Epithelial cell of esophagus (primary cell): ENCODE data around the gene OVCA2.

Source experiments
- DNase-seq: peaks from one replicate; pipeline ENCODE4 v3.0.0; 2010; ENCODE audit warnings: low read depth
- H3K4me3 ChIP-seq: 2 replicates; pipeline ENCODE4 v1.5.1; 2011; ENCODE audit warnings: mild to moderate bottlenecking, low read length, control low read depth
- TF ChIP-seq, protein P1 (sequence below): IDR thresholded peaks from 2 replicates; pipeline ENCODE4 v1.5.1; 2011; ENCODE audit warnings: low read depth, mild to moderate bottlenecking, low read length, control low read depth, inconsistent platforms; ENCODE audit not compliant: insufficient read depth; ENCODE audit errors: missing control alignments

The OVCA2 gene

DNA sequence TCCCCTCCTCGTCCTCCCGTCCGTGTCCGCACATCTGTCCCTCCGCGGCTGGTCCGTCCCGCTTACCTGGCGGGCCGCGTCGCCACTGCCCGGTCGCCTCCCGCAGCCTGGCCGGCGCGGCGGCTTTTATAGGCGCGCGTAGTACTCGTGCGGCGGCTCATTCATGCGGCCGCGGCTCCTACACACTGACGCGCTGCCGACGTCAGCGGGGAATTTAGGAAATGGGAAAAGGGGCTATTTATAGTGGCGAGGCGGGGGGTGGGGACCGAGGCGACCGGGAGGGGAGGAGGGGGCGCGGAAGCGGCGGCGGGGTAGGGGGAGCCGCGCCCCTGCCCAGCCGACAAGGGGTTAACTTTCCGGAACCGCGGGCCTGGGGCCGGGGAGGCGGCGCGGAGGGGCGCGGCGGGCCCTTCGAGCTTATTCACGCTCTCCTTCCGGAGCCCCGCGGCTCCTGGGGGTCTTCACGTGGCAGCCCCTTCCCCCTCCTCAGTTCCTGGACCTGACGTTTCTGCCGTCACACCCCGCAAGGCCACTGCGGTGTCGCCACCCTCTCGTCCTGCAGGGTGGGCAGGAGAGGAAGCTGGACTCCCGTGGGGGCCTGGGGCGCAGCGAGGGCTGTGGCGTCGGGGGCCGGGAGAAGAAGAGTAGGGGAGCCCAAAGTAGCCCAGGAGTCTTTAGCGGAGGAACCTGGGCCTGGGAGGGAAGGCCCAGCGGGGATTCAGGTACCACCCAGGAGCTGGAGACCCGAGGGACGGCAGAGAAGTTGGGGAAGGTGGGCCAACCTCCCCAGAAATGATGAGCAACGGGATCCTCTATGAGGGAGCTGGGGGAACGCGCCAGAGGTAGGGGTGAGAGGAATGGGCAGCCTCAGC, 9.5 kb downstream of the OVCA2 start:
- TF ChIP-seq, protein P1, sequence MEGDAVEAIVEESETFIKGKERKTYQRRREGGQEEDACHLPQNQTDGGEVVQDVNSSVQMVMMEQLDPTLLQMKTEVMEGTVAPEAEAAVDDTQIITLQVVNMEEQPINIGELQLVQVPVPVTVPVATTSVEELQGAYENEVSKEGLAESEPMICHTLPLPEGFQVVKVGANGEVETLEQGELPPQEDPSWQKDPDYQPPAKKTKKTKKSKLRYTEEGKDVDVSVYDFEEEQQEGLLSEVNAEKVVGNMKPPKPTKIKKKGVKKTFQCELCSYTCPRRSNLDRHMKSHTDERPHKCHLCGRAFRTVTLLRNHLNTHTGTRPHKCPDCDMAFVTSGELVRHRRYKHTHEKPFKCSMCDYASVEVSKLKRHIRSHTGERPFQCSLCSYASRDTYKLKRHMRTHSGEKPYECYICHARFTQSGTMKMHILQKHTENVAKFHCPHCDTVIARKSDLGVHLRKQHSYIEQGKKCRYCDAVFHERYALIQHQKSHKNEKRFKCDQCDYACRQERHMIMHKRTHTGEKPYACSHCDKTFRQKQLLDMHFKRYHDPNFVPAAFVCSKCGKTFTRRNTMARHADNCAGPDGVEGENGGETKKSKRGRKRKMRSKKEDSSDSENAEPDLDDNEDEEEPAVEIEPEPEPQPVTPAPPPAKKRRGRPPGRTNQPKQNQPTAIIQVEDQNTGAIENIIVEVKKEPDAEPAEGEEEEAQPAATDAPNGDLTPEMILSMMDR, result no peak
- DNase-seq, result peak; percentile 52
- H3K4me3 ChIP-seq, result no peak overlapping the region

DNA sequence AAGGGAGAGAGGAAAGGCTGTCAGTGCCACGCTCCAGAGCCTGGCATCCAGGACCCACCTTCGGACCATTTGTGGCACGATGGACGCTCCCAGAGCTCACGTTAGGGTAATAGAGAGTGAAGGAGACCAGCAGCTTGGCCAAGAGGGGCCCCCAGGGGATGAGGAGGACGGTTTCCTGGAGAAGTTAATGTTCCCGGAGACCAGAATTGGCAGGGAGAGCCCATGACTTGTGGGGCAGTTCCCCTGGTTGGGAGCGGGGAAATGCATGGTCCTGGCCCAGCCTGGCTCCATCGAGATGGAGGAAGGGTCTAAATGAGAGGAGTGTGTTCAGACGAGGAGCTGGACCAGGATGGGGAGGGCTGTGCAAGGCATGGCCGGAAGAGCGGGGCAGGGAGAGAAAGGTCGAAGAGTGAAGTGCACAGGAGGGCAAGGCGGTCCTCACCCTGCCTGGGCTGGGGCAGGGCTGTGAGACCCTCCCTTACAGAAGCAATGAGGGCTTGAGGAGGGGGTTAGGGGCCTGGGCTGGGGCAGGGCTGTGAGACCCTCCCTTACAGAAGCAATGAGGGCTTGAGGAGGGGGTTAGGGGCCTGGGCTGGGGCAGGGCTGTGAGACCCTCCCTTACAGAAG, 10.2 kb downstream of the OVCA2 start:
- no peak for DNase-seq
- H3K4me3 ChIP-seq, result no peak overlapping the region
- TF ChIP-seq, protein P1, result no peak

DNA sequence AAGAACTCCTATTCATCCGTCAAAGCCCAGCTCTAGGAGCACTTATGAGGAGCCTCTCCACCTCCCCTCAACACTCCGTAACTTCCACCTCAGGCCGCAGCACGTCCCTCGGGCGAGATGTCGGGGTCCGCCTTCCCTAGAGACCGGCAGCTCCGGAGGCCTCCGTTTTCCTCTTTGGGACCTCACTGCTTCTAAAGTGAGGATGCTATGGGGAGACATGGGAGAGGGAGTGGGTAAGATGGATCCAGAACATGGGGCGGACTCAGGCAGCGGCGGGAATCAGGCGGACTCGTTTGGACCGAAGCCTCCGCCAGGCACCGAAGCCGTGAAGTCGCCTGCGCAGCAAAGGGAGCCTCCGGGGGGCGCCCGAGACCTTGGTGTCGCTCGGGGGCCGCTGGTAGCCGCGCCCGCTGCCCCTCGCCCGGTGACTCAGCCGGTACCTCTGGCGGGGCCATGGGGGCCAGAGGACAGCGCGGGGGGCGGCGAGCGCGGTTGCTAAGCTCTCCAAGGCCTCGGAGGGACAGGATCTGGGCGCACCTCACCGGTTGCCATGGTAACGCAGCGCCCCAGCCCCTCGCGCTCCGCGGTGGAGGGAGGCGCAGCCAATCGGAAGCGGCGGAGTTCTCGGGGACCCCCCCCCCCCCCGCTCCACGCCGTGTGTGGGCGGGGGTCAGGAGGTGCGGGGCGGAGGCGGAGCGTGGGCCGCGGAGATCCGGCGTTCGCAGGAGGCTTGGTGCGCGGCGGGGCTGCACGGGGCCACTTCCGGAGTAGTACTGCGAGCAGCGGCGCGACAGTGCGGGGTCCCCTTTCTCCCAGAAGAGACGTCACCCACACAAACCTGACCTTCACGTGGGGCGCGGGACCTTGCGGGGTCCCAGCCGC, 11.8 kb downstream of the OVCA2 start:
- DNase-seq, result peak; percentile 62
- peak overlapping the region; percentile 24 for H3K4me3 ChIP-seq
- TF ChIP-seq, protein P1, result peak; percentile 28

DNA sequence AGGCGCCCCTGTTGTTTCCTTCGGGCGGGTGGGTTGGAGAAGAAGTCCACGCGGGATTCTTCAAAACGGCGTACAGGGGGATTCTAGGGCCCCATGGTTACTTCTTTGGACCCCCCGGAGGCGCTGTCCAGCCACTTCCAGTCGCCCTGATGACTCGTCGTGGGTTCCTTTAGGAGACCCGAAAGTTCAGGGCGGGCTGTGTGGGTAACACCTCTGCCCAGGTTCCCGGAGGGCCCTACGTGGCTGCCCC, 12.4 kb downstream of the OVCA2 start:
- no peak for DNase-seq
- TF ChIP-seq, protein P1, result no peak
- H3K4me3 ChIP-seq, result peak overlapping the region; percentile 24

DNA sequence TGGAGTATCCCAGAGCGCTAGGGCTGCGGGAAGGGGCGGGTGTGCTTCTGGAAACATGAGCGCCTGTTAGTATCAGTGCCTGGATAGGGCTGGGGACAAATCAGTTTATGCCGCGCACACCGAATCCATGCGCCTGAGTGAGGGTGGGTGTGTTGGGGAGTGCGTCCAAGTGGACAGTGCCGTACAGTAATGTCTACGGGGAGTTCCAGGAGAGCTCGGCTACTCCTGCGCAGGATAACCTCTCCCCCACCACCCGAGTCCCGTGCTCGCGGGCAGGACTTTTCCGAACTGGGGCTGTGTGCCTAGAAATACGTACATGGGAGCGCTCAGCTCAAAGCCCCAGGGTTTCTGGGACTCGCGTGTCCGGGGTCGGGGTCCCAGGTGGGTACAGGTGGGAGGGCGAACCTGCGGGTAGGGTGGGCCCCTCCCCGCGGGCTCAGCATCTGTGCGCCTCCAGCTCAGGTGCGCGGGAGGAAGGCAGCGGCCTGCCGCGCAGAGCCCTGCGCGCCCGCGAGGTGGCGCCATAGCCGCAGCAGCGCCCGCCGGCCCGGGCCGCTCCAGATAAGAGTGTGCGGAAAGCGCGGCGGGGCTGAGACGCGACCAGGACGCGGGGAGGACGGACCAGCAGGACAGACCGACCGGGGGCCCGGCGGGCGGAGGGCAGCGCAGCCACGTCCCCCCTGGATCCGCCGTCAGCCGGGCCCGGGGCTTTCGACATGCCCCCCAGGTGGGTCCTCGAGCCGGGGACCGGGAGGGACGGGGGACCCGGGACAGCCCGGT, 12.9 kb downstream of the OVCA2 start, which contains the start of gene HIC1:
TSS of gene HIC1 (plus strand) at position 592 of the 780 bp plus-strand sequence. CDS start 1,588 bp downstream, outside the sequence.
- DNase-seq, result peak; percentile 72
- TF ChIP-seq, protein P1, result peak; percentile 34
- peak within 1 kb of the TSS; percentile 25 for H3K4me3 ChIP-seq
